Left forelimb (tissue), 1 donor: ENCODE data around the gene PEAR1.

Source experiments
- DNase-seq: peaks from one replicate; pipeline ENCODE4 v3.0.0-alpha.2; 2018; ENCODE audit warnings: low spot score

PEAR1 gene

GRCh38 chr1:156884560-156885184, 8.8 kb upstream of the PEAR1 start:
- no peak for DNase-seq

DNA sequence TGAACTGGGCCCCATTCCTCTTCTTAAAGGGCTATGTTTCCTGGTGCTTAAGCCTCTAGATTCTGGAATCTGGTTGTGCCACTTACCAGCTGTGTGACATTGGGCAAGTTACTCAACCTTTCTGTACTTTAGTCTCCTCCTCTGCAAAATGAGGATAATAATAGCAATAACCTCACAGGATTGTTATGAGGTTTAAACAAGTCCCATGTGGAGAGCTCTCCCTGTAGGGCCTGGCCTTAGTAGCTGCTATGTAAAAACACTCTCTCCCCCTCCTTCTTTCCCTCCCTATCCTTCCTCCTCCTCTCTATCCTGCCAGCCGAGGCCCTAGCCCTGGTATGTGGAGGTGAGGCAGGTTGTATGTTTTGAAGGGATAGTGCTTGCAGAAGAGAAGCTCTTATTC, 8.2 kb upstream of the PEAR1 start:
- no peak for DNase-seq

DNA sequence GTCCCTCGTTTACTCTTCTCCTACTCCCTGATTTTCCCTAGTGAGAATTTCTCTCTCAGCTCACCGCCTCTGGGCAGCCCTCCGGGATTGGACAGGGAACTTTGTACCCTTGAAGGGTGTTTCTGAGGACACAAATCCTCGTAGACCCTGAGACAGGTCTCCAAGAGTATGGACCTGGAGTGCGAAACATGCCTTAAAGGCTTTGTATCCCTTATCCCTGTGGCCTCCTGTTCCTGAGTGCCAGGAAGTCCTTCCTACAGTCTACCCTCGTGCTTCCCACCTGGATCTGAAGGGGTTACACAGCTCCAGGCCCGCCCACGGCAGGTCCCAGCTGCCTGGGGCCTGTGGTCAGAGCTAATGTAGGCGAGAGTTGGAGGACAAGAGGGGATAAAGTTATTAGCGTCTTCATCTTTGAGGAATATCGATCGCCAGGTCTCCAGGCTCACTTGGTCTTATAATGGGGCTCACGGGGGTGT, 7.6 kb upstream of the PEAR1 start:
- no peak for DNase-seq

DNA sequence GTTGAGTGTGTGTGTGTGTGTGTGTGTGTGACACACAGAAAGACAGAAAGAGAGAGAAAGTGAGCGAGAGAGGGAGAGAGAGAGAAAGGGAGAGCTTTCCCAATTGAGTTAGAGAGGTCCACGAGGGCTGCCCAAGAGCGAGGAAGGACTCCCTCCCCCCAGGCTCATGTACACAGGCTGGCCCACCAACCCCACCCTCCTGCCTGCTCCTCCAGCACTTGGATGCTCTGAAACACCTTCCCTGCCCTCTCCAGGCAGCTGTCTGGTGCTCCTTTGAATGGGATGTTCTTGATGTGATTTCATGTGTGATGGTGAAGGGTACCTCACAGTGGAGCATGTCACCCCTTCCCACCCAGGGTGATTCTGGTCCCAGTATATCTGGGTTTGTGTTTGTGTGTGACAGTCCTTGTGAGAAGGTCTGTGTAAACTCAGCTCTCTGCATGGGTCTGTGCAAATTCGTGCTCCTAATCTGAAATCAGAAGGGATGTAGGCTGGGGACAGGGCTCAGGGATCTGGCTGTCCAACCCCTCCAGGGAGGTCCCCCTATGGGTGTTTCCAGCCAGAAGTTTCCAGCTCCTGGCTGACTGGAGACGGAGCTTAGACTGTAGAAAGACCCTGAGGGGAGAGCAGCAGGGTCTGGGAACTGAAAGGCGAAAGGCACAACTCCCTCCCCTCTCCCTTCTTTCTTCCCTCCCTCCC, 6.8 kb upstream of the PEAR1 start:
- no peak for DNase-seq

GRCh38 chr1:156887317-156887716, 6.2 kb upstream of the PEAR1 start:
- DNase-seq = no peak

GRCh38 chr1:156887734-156888133, 5.8 kb upstream of the PEAR1 start:
- DNase-seq = no peak

DNA sequence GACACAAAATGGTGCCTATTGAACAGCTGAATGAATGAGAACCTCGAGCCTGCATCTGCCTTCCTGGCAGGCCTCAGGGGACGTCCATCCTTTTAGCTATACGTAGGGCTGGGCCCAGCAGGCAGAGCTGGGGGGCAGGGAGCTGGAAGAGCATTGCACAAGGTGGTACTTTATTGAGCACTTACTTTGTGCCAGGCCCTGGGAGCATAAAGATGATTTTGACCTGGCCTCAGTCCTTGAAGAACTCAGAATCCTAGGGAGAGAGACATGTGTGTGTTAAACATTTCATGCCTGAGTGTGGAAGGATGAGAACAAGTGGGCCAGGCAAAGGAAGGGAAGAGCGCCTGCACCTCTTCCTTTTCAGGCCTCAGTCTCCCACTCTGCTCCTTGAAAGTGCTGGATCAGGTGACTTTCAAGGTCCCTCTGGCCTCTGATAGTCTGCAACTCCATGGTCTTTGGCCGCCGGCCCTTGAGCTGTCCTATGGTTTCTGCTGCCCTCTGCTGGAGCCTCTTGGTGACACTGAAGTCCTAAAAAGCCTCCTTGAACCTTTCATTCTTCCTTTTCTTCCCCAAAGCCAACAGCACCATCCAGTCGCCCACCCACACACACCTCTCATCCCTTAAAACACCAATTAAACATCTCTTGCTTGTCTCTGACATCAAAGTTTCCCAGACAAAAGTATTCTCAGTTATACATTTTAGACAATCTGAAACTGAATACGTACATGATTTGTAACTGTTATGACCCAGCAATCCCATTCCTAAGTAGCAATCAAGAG, 3.5 kb upstream of the PEAR1 start:
- DNase-seq = peak; percentile 84

DNA sequence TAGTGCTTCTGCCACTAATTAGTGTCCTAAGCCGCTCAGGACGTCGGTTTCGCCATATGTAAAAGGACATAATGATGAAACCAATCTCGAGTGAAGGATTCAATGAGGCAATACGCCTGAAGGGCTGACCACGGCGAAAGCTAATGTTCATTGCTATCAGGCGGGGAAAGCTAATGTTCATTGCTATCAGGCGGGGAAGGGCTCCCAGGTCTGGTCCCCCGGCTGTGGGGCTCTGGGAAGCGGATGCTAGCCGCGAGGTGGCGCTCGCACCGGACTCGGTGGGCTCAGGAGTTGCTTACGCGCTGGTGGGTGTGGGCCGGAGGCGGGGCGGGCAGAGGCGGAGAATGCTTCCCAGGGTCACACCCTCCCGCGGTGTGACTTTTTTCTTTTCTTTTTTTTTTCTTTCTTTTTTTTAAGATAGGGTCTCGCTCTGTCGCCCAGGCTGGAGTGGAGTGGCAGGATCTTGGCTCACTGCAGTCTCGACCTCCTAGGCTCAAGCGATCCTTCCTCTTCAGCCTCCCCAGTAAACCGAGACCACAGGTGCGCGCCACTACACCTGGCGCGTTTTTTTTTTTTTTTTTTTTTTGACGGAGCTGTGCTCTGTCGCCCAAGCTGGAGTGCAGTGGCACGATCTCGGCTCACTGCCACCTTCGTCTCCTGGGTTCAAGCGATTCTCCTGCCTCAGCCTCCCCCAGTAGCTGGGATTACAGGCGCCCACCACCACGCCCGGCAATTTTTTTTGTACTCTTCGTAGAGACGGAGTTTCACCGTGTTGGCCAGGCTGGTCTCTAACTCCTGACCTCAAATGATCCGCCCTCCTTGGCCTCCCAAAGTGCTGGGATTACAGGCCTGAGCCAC, 1.1 kb upstream of the PEAR1 start:
- DNase-seq = peak; percentile 91

DNA sequence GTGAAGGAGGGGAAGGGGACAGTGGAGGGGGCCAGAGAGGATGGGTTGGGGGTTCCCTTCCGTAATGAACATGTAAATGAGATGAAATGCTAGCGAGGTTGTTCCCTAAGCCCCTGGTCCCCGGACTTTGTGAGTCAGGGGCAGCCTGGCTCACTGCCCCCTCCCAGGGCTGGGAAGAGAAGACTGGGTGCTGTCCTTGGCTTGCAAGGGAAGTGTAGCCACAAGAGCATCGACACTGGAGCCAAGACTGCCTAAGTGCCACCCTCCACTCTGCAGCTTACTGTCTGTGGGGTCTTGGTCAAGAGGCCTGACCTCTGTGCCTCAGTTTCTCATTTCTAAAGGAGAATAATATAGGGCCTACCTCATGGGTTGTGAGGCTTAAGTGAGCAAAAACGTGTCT, 483 bp downstream of the PEAR1 start:
- no peak for DNase-seq

GRCh38 chr1:156894711-156895454, 1.4 kb downstream of the PEAR1 start:
- DNase-seq = no peak

DNA sequence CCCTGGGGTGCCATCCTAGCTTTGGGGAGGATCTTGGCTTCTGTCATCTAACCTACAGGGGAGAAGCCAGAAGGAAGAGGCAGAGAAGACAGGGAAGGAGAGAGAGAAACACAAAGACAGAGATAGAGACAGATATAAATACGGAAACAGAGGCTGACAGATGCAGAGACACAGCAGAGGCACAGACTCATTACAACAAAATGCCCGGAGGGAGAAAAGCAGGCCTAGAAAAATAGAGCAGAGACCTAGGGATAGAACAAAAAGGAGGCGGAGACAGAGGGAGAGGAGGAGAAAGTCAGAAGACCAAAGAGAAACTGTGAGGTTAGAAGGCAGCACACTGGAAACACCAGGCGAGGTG, 1.9 kb downstream of the PEAR1 start:
- no peak for DNase-seq

DNA sequence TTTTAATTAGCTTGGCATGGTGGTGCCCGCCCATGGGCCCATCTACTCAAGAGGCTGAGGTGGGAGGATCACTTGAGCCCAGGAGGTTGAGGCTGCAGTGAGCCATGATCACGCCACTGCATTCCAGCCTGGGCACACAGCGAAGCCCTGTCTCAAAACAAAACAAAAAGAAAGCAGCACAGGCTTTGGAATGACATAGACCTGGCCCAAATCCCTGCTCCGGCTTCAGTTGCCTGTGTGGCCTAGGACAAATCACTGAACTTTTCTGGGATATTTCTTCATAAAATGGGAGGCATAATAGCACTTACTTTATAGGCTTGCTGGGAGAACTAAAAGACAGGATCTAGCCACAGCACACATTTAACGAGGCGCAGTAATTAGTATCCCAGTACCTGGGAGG, 2.4 kb downstream of the PEAR1 start:
- no peak for DNase-seq

- DNase-seq = no peak
Measured at GRCh38 chr1:156896490-156897033, 3.0 kb downstream of the PEAR1 start.

GRCh38 chr1:156897078-156897825, 3.7 kb downstream of the PEAR1 start:
- DNase-seq = no peak

DNA sequence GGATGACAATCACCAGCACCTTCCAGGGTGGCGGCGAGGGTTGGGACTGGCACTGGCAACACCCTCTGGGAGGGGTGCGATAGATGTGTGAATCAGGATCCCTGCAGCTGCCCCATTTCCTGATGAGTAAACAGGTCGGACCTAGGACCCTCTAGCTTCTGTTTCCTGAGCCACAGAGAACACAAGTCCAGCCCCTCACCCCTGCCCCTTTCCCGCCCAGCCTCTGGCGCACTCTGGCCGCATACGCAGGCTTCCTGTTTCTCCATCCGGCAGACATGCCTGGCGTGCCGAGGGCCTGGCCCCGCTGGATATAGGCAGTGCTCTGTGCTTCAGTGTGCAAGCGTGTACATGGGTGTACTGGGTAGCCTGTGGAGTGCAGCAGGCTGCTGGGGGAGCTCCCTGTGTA, 4.6 kb downstream of the PEAR1 start:
- no peak for DNase-seq

GRCh38 chr1:156898971-156899664, 5.6 kb downstream of the PEAR1 start:
- no peak for DNase-seq

GRCh38 chr1:156899956-156900718, 6.6 kb downstream of the PEAR1 start:
- DNase-seq = no peak

GRCh38 chr1:156900896-156901589, 7.5 kb downstream of the PEAR1 start:
- no peak for DNase-seq

DNA sequence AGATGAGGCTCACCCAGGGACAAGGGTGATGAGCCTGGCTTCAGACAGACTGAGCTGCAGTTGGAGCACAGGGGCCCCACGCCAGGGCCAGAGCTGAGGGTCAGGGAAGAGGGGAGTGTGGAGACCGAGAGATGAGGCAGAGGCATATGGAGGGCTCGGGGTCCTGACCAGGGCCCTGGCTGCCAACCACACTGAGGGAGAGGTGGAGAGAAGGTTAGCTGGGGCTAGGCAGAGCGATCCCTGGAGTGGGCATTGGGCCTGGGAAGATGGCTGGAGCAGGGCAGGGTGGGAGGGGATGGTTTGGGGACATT, 8.0 kb downstream of the PEAR1 start:
- no peak for DNase-seq
